ENCODE measurements around the gene OLIG1. TPM values are rescaled to one million over a fixed set of nuclear protein-coding genes. Genes with fewer than 3 reads are reported as not detected.
A peak's percentile ranks its signal among the peaks of the same experiment; 100 is the strongest.

Gene OLIG1
- total RNA-seq, 1 donor from 2014 or later, result not detected

GRCh38 chr21:33021667-33022066 lies 48.3 kb upstream of the OLIG1 start:
- Mint-ChIP-seq H3K4me3 (peak overlapping the region; percentile 43), H3K9me3 (peaks cover 18% of the 10 kb centered on the region), H3K27ac (no peak overlapping the region), H3K27me3 (ENCODE audit: insufficient read depth, low read depth) (peaks cover 75% of the 10 kb centered on the region), H3K4me1 (peaks cover 43% of the 10 kb centered on the region), H3K36me3 (peaks cover 4% of the 10 kb centered on the region)
- no peak overlapping the region for H2AFZ ChIP-seq (replicated peaks)
- H3F3A ChIP-seq (ENCODE audit: low read depth), result peaks cover 37% of the 10 kb centered on the region
- H3K4me2 ChIP-seq, result no peak overlapping the region
- DNase-seq (ENCODE audit: low spot score), result no peak
- H3K9me3 ChIP-seq (ENCODE audit: low read depth), result no peaks in the 10 kb centered on the region
- H3K4me3 ChIP-seq, result no peak overlapping the region
- H4K20me1 ChIP-seq (ENCODE audit: low read depth), result peaks cover 84% of the 10 kb centered on the region
- peaks cover 100% of the 10 kb centered on the region for H3K27me3 ChIP-seq
- peaks cover 31% of the 10 kb centered on the region for H3K4me1 ChIP-seq
- H3K9ac ChIP-seq, result no peak overlapping the region
- no peak for TF ChIP-seq EZH2 (IDR thresholded peaks at IDR 0.05)
- no peak for TF ChIP-seq CTCF (IDR thresholded peaks at IDR 0.05)
- no peak for TF ChIP-seq EZH2phosphoT487 (IDR thresholded peaks at IDR 0.05)
- H3K79me2 ChIP-seq (ENCODE audit: low read depth), result no peaks in the 10 kb centered on the region
- no peaks in the 10 kb centered on the region for H3K36me3 ChIP-seq
- no peak overlapping the region for H3K27ac ChIP-seq

- no peak overlapping the region for H3K9ac ChIP-seq
- DNase-seq (ENCODE audit: low spot score), result no peak
- peaks cover 31% of the 10 kb centered on the region for H3K4me1 ChIP-seq
- peaks cover 43% of the 10 kb centered on the region for H3K4me1 Mint-ChIP-seq
- H3K27me3 Mint-ChIP-seq (ENCODE audit: insufficient read depth, low read depth), result peaks cover 74% of the 10 kb centered on the region
- H4K20me1 ChIP-seq (ENCODE audit: low read depth), result peaks cover 90% of the 10 kb centered on the region
- H3K9me3 Mint-ChIP-seq, result peaks cover 18% of the 10 kb centered on the region
- peaks cover 100% of the 10 kb centered on the region for H3K27me3 ChIP-seq
- H3K36me3 ChIP-seq, result no peaks in the 10 kb centered on the region
- H3K79me2 ChIP-seq (ENCODE audit: low read depth), result no peaks in the 10 kb centered on the region
- H3K27ac Mint-ChIP-seq, result peak overlapping the region; percentile 66
- peak overlapping the region; percentile 80 for H3K4me3 Mint-ChIP-seq
- H3K4me3 ChIP-seq, result peak overlapping the region; percentile 21
- H3K36me3 Mint-ChIP-seq, result peaks cover 4% of the 10 kb centered on the region
- no peaks in the 10 kb centered on the region for H3K9me3 ChIP-seq (ENCODE audit: low read depth)
- H3K27ac ChIP-seq, result no peak overlapping the region
- H3F3A ChIP-seq (ENCODE audit: low read depth), result peaks cover 42% of the 10 kb centered on the region
- TF ChIP-seq EZH2phosphoT487 (IDR thresholded peaks at IDR 0.05), result no peak
- no peak for TF ChIP-seq EZH2 (IDR thresholded peaks at IDR 0.05)
- TF ChIP-seq CTCF (IDR thresholded peaks at IDR 0.05), result no peak
- H3K4me2 ChIP-seq, result peak overlapping the region; percentile 77
- H2AFZ ChIP-seq (replicated peaks), result no peak overlapping the region
Observed at GRCh38 chr21:33022489-33022827, 47.5 kb upstream of the OLIG1 start.

- Histone ChIP-seq H3K9ac (no peak overlapping the region), H4K20me1 (ENCODE audit: low read depth) (peaks cover 92% of the 10 kb centered on the region), H2AFZ (replicated peaks) (no peak overlapping the region), H3K9me3 (ENCODE audit: low read depth) (no peaks in the 10 kb centered on the region), H3K27me3 (peaks cover 100% of the 10 kb centered on the region), H3F3A (ENCODE audit: low read depth) (peaks cover 42% of the 10 kb centered on the region), H3K4me3 (peak overlapping the region; percentile 21), H3K27ac (no peak overlapping the region), H3K4me2 (peak overlapping the region; percentile 77), H3K79me2 (ENCODE audit: low read depth) (no peaks in the 10 kb centered on the region), H3K36me3 (no peaks in the 10 kb centered on the region), H3K4me1 (peaks cover 31% of the 10 kb centered on the region)
- DNase-seq (ENCODE audit: low spot score), result peak; percentile 67
- Mint-ChIP-seq H3K27ac (peak overlapping the region; percentile 66), H3K27me3 (ENCODE audit: insufficient read depth, low read depth) (peaks cover 74% of the 10 kb centered on the region), H3K9me3 (peaks cover 18% of the 10 kb centered on the region), H3K4me1 (peaks cover 43% of the 10 kb centered on the region), H3K36me3 (peaks cover 4% of the 10 kb centered on the region), H3K4me3 (peak overlapping the region; percentile 80)
- TF ChIP-seq EZH2phosphoT487 (IDR thresholded peaks at IDR 0.05), result peak; percentile 95
- peak; percentile 86 for TF ChIP-seq EZH2 (IDR thresholded peaks at IDR 0.05)
- no peak for TF ChIP-seq CTCF (IDR thresholded peaks at IDR 0.05)
Observed at GRCh38 chr21:33022828-33023573, 46.9 kb upstream of the OLIG1 start.
